ENCODE measurements around the gene SEMA3F.
A peak's percentile ranks its signal among the peaks of the same experiment; 100 is the strongest.
"Not testable (repeated sequence)": the region's sequence is repeated elsewhere in the genome, so short reads cannot be mapped to it uniquely, and the experiment has no call there.

SEMA3F gene

DNA sequence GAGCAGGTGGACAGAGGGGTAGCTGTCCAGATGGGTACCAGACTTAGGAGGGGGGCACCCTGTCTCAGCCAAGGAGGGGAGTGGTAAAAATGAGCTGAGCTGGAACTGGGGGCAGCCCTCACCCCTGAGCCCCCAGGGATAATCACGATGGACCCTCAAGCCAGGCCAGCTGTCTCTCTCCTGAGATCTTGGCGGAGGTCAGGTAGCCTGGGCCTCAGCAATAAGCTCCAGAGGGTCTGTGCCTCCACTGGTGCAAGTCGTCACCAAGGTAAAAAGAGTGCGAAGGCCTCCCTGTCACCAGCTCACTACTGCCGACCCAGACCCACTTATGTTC, 55.0 kb downstream of the SEMA3F start:
- H3K27me3 ChIP-seq (replicated peaks; ENCODE audit: control insufficient read depth, insufficient read depth, low read length) = peaks cover 16% of the 10 kb centered on the region
- peaks cover 10% of the 10 kb centered on the region for H3K4me1 ChIP-seq (ENCODE audit: control insufficient read depth, insufficient read depth, low read length)
- no peak for DNase-seq (ENCODE audit: low read depth)
- no peak overlapping the region for H3K4me3 ChIP-seq (ENCODE audit: low read length)
- H3K9me3 ChIP-seq (ENCODE audit: control insufficient read depth, low read length) = no peaks in the 10 kb centered on the region
- no peak overlapping the region for H3K9ac ChIP-seq (ENCODE audit: low read length)
- no peaks in the 10 kb centered on the region for H3K36me3 ChIP-seq (ENCODE audit: control insufficient read depth, insufficient read depth, low read length, severe bottlenecking)

GRCh38 chr3:50210510-50211367, 55.6 kb downstream of the SEMA3F start:
- DNase-seq (ENCODE audit: low read depth) = no peak
- no peak overlapping the region for H3K4me3 ChIP-seq (ENCODE audit: low read length)

GRCh38 chr3:50211368-50211717, 56.2 kb downstream of the SEMA3F start:
- not testable (repeated sequence) for H3K4me1 ChIP-seq (ENCODE audit: control insufficient read depth, insufficient read depth, low read length); H3K4me3 ChIP-seq (ENCODE audit: low read length); DNase-seq (ENCODE audit: low read depth); H3K9me3 ChIP-seq (ENCODE audit: control insufficient read depth, low read length); H3K9ac ChIP-seq (ENCODE audit: low read length); H3K36me3 ChIP-seq (ENCODE audit: control insufficient read depth, insufficient read depth, low read length, severe bottlenecking)
- peaks cover 12% of the 10 kb centered on the region for H3K27me3 ChIP-seq (replicated peaks; ENCODE audit: control insufficient read depth, insufficient read depth, low read length)

More at GRCh38 chr3:50210510-50211367, 55.6 kb downstream of the SEMA3F start:
- Histone ChIP-seq H3K27me3 (replicated peaks; ENCODE audit: control insufficient read depth, insufficient read depth, low read length) (peaks cover 12% of the 10 kb centered on the region), H3K9me3 (ENCODE audit: control insufficient read depth, low read length) (no peaks in the 10 kb centered on the region), H3K4me1 (ENCODE audit: control insufficient read depth, insufficient read depth, low read length) (peaks cover 10% of the 10 kb centered on the region), H3K36me3 (ENCODE audit: control insufficient read depth, insufficient read depth, low read length, severe bottlenecking) (no peaks in the 10 kb centered on the region), H3K9ac (ENCODE audit: low read length) (no peak overlapping the region)

- Histone ChIP-seq H3K4me1 (ENCODE audit: control insufficient read depth, insufficient read depth, low read length) (peaks cover 10% of the 10 kb centered on the region), H3K9me3 (ENCODE audit: control insufficient read depth, low read length) (no peaks in the 10 kb centered on the region), H3K9ac (ENCODE audit: low read length) (peak overlapping the region; percentile 25), H3K27me3 (replicated peaks; ENCODE audit: control insufficient read depth, insufficient read depth, low read length) (peaks cover 8% of the 10 kb centered on the region), H3K4me3 (ENCODE audit: low read length) (no peak overlapping the region), H3K36me3 (ENCODE audit: control insufficient read depth, insufficient read depth, low read length, severe bottlenecking) (no peaks in the 10 kb centered on the region)
- peak; percentile 67 for DNase-seq (ENCODE audit: low read depth)
Observed at GRCh38 chr3:50211930-50212329, 56.8 kb downstream of the SEMA3F start.

- no peaks in the 10 kb centered on the region for H3K9me3 ChIP-seq (ENCODE audit: control insufficient read depth, low read length)
- H3K4me3 ChIP-seq (ENCODE audit: low read length) = no peak overlapping the region
- no peaks in the 10 kb centered on the region for H3K36me3 ChIP-seq (ENCODE audit: control insufficient read depth, insufficient read depth, low read length, severe bottlenecking)
- peaks cover 11% of the 10 kb centered on the region for H3K27me3 ChIP-seq (replicated peaks; ENCODE audit: control insufficient read depth, insufficient read depth, low read length)
- no peak overlapping the region for H3K9ac ChIP-seq (ENCODE audit: low read length)
- peaks cover 10% of the 10 kb centered on the region for H3K4me1 ChIP-seq (ENCODE audit: control insufficient read depth, insufficient read depth, low read length)
- DNase-seq (ENCODE audit: low read depth) = no peak
Observed at GRCh38 chr3:50212502-50212901, 57.4 kb downstream of the SEMA3F start.

GRCh38 chr3:50212971-50213370, 57.8 kb downstream of the SEMA3F start:
- no peaks in the 10 kb centered on the region for H3K36me3 ChIP-seq (ENCODE audit: control insufficient read depth, insufficient read depth, low read length, severe bottlenecking)
- H3K9me3 ChIP-seq (ENCODE audit: control insufficient read depth, low read length) = no peaks in the 10 kb centered on the region
- no peak overlapping the region for H3K9ac ChIP-seq (ENCODE audit: low read length)
- peaks cover 10% of the 10 kb centered on the region for H3K4me1 ChIP-seq (ENCODE audit: control insufficient read depth, insufficient read depth, low read length)
- peaks cover 11% of the 10 kb centered on the region for H3K27me3 ChIP-seq (replicated peaks; ENCODE audit: control insufficient read depth, insufficient read depth, low read length)
- H3K4me3 ChIP-seq (ENCODE audit: low read length) = no peak overlapping the region
- DNase-seq (ENCODE audit: low read depth) = no peak

GRCh38 chr3:50213373-50213772, 58.2 kb downstream of the SEMA3F start:
- Histone ChIP-seq H3K36me3 (ENCODE audit: control insufficient read depth, insufficient read depth, low read length, severe bottlenecking) (no peaks in the 10 kb centered on the region), H3K9ac (ENCODE audit: low read length) (no peak overlapping the region), H3K4me3 (ENCODE audit: low read length) (no peak overlapping the region), H3K9me3 (ENCODE audit: control insufficient read depth, low read length) (no peaks in the 10 kb centered on the region), H3K27me3 (replicated peaks; ENCODE audit: control insufficient read depth, insufficient read depth, low read length) (peaks cover 11% of the 10 kb centered on the region), H3K4me1 (ENCODE audit: control insufficient read depth, insufficient read depth, low read length) (peaks cover 10% of the 10 kb centered on the region)
- DNase-seq (ENCODE audit: low read depth) = no peak

GRCh38 chr3:50214824-50215223, 59.7 kb downstream of the SEMA3F start:
- H3K9ac ChIP-seq (ENCODE audit: low read length) = no peak overlapping the region
- H3K4me3 ChIP-seq (ENCODE audit: low read length) = no peak overlapping the region
- no peak for DNase-seq (ENCODE audit: low read depth)
- peaks cover 11% of the 10 kb centered on the region for H3K27me3 ChIP-seq (replicated peaks; ENCODE audit: control insufficient read depth, insufficient read depth, low read length)
- no peaks in the 10 kb centered on the region for H3K36me3 ChIP-seq (ENCODE audit: control insufficient read depth, insufficient read depth, low read length, severe bottlenecking)
- H3K4me1 ChIP-seq (ENCODE audit: control insufficient read depth, insufficient read depth, low read length) = peaks cover 10% of the 10 kb centered on the region
- no peaks in the 10 kb centered on the region for H3K9me3 ChIP-seq (ENCODE audit: control insufficient read depth, low read length)

- no peak for DNase-seq (ENCODE audit: low read depth)
- Histone ChIP-seq H3K9ac (ENCODE audit: low read length) (no peak overlapping the region), H3K9me3 (ENCODE audit: control insufficient read depth, low read length) (no peaks in the 10 kb centered on the region), H3K27me3 (replicated peaks; ENCODE audit: control insufficient read depth, insufficient read depth, low read length) (peaks cover 11% of the 10 kb centered on the region), H3K4me1 (ENCODE audit: control insufficient read depth, insufficient read depth, low read length) (peaks cover 10% of the 10 kb centered on the region), H3K36me3 (ENCODE audit: control insufficient read depth, insufficient read depth, low read length, severe bottlenecking) (no peaks in the 10 kb centered on the region), H3K4me3 (ENCODE audit: low read length) (no peak overlapping the region)
Observed at GRCh38 chr3:50215529-50215928, 60.4 kb downstream of the SEMA3F start.

- no peak overlapping the region for H3K4me3 ChIP-seq (ENCODE audit: low read length)
Observed at GRCh38 chr3:50217681-50218080, 62.6 kb downstream of the SEMA3F start.

GRCh38 chr3:50218448-50218847, 63.3 kb downstream of the SEMA3F start:
- Histone ChIP-seq H3K36me3 (ENCODE audit: control insufficient read depth, insufficient read depth, low read length, severe bottlenecking) (no peaks in the 10 kb centered on the region), H3K4me1 (ENCODE audit: control insufficient read depth, insufficient read depth, low read length) (no peaks in the 10 kb centered on the region), H3K4me3 (ENCODE audit: low read length) (no peak overlapping the region), H3K27me3 (replicated peaks; ENCODE audit: control insufficient read depth, insufficient read depth, low read length) (peaks cover 15% of the 10 kb centered on the region), H3K9me3 (ENCODE audit: control insufficient read depth, low read length) (no peaks in the 10 kb centered on the region), H3K9ac (ENCODE audit: low read length) (no peak overlapping the region)
- DNase-seq (ENCODE audit: low read depth) = no peak

More at GRCh38 chr3:50217681-50218080, 62.6 kb downstream of the SEMA3F start:
- no peak for DNase-seq (ENCODE audit: low read depth)
- no peak overlapping the region for H3K9ac ChIP-seq (ENCODE audit: low read length)
- no peaks in the 10 kb centered on the region for H3K36me3 ChIP-seq (ENCODE audit: control insufficient read depth, insufficient read depth, low read length, severe bottlenecking)
- peaks cover 11% of the 10 kb centered on the region for H3K27me3 ChIP-seq (replicated peaks; ENCODE audit: control insufficient read depth, insufficient read depth, low read length)
- H3K4me1 ChIP-seq (ENCODE audit: control insufficient read depth, insufficient read depth, low read length) = no peaks in the 10 kb centered on the region
- no peaks in the 10 kb centered on the region for H3K9me3 ChIP-seq (ENCODE audit: control insufficient read depth, low read length)

DNA sequence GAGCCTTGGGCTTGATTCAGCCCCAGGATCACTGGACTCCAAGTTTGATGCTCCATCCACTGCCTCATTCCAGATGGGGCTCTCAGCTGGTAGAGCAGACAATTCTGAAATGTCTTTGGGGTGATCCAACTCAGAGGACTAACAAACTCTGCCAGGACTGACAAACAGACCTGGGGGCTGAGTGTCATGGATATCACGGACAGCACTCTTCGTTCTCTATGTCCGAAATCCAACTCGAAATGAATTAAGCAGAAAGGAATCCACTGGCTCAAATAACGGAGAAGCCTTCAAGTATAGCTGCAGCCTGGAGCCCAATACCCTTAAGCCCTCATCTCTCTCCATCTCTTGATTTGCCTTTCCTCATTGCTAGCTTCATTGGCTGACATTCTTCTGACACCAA, 64.2 kb downstream of the SEMA3F start:
- Histone ChIP-seq H3K4me1 (ENCODE audit: control insufficient read depth, insufficient read depth, low read length) (no peaks in the 10 kb centered on the region), H3K9ac (ENCODE audit: low read length) (no peak overlapping the region), H3K27me3 (replicated peaks; ENCODE audit: control insufficient read depth, insufficient read depth, low read length) (peaks cover 19% of the 10 kb centered on the region), H3K4me3 (ENCODE audit: low read length) (no peak overlapping the region), H3K36me3 (ENCODE audit: control insufficient read depth, insufficient read depth, low read length, severe bottlenecking) (no peaks in the 10 kb centered on the region), H3K9me3 (ENCODE audit: control insufficient read depth, low read length) (no peaks in the 10 kb centered on the region)
- no peak for DNase-seq (ENCODE audit: low read depth)

Data from adipocyte (in vitro differentiated cells).